HepG2 (cell line): ENCODE measurements around the gene ASXL3. TPM values are rescaled to one million over a fixed set of nuclear protein-coding genes. Genes with fewer than 3 reads are reported as not detected.

Source experiments
- ATAC-seq: fragments of 200-7000 bp; cut with Tn5 transposase; 3 replicates; pipeline ENCODE4 v1.9.1; 2020; ENCODE audit warnings: mild to moderate bottlenecking, moderate library complexity
- BruUV-seq: library from RNA; stranded (reverse); fragments of 400-500 nt; replicated peaks from 2 replicates; lab custom pipeline; 2021; lab: Mats Ljungman, UMichigan
- CTCF ChIA-PET: fragments of 300-600 bp; formaldehyde crosslinking; extraction: SDS; loops from one replicate; lab custom pipeline; 2021; ENCODE audit warnings: low total read pairs, inconsistent platforms, low intra/inter-chr PET ratio; lab: Yijun Ruan, JAX
- POLR2A ChIA-PET: fragments of 350-600 bp; sonication (Branson Sonifier 250); formaldehyde crosslinking; loops from one replicate; lab custom pipeline; 2020; ENCODE audit warnings: antibody characterized with exemption, inconsistent platforms; lab: Yijun Ruan, JAX
- DNase-seq: peaks from one replicate; pipeline ENCODE4 v3.0.0-alpha.2; 2015; ENCODE audit warnings: low spot score
- FAIRE-seq: peaks from 3 replicates; lab custom pipeline; 2011; peaks lifted over from hg19 to GRCh38; lab: Jason Lieb, UNC
- H2AFZ ChIP-seq: one replicate; pipeline ENCODE4 v1.6.1; 2011; ENCODE audit warnings: low read length, inconsistent platforms
- H3K27ac ChIP-seq: fragments of 300-600 bp; 3 replicates; pipeline ENCODE4 v1.8.0; 2011; ENCODE audit warnings: mixed run types, mild to moderate bottlenecking, mixed read lengths, low read length, inconsistent platforms; ENCODE audit not compliant: insufficient read depth; ENCODE audit errors: extremely low read length
- H3K27me3 ChIP-seq, 2 experiments: fragments of 200-600 bp in 1 of 2; 2 replicates in 1 of 2; 3 replicates in 1 of 2; pipeline versions ENCODE4 v1.6.0 to v1.8.0; 2011; ENCODE audit warnings: low read length in 2 of 2, mild to moderate bottlenecking in 2 of 2, moderate library complexity in 2 of 2, inconsistent platforms in 1 of 2; ENCODE audit not compliant: insufficient read depth in 2 of 2, control insufficient read depth in 1 of 2
- H3K36me3 ChIP-seq, 2 experiments: fragments of 200-600 bp in 1 of 2; replicated peaks in 1 of 2; 2 replicates in 1 of 2; 3 replicates in 1 of 2; pipeline versions ENCODE4 v1.5.1 to v1.8.0; 2011; ENCODE audit warnings: low read length in 2 of 2, inconsistent platforms in 1 of 2; ENCODE audit not compliant: insufficient read depth in 2 of 2, control insufficient read depth in 1 of 2
- H3K4me1 ChIP-seq: 2 replicates; pipeline ENCODE4 v1.5.1; 2012; ENCODE audit warnings: low read length, inconsistent platforms; ENCODE audit not compliant: insufficient read depth
- H3K4me2 ChIP-seq: 2 replicates; pipeline ENCODE4 v1.6.0; 2011; ENCODE audit warnings: low read depth, low read length, inconsistent platforms
- H3K4me3 ChIP-seq, 3 experiments: fragments of 200-600 bp in 1 of 3; sonication (generic), shearing (Covaris generic) in 1 of 3; replicated peaks in 1 of 3; 2 replicates each; pipeline ENCODE4 v1.5.1; 2011 to 2016; ENCODE audit warnings: low read length in 3 of 3, inconsistent platforms in 2 of 3, low read depth in 2 of 3, mild to moderate bottlenecking in 2 of 3, control low read depth in 1 of 3, mixed read lengths in 1 of 3; ENCODE audit not compliant: insufficient read depth in 1 of 3
- H3K79me2 ChIP-seq: one replicate; pipeline ENCODE4 v1.6.1; 2011; ENCODE audit warnings: low read length, inconsistent platforms; ENCODE audit not compliant: insufficient read depth
- H3K9ac ChIP-seq: 2 replicates; pipeline ENCODE4 v1.6.0; 2011; ENCODE audit warnings: mild to moderate bottlenecking, low read depth, low read length, inconsistent platforms; ENCODE audit not compliant: insufficient read depth
- H3K9me3 ChIP-seq: 2 replicates; pipeline ENCODE4 v1.5.1; 2012; ENCODE audit warnings: mild to moderate bottlenecking, low read length
- H4K20me1 ChIP-seq: 2 replicates; pipeline ENCODE4 v1.6.0; 2011; ENCODE audit warnings: inconsistent platforms, mild to moderate bottlenecking, low read length, moderate library complexity; ENCODE audit not compliant: insufficient read depth
- CHCHD3 ChIP-seq: sonication (generic); formaldehyde crosslinking; IDR thresholded peaks from 2 replicates; pipeline ENCODE4 v1.8.0; 2022; ENCODE audit warnings: mild to moderate bottlenecking, missing genetic modification reagents, moderate library complexity
- FOXO1 ChIP-seq: sonication (generic); formaldehyde crosslinking; IDR thresholded peaks from 2 replicates; pipeline ENCODE4 v1.4.0; 2020; ENCODE audit warnings: missing genetic modification reagents
- GATAD2A ChIP-seq: IDR thresholded peaks from 2 replicates; pipeline ENCODE4 v1.6.1; 2016
- HNRNPH1 ChIP-seq: fragments of 200-400 bp; formaldehyde crosslinking; optimal IDR thresholded peaks from 2 replicates; pipeline ENCODE3; 2017; ENCODE audit warnings: mild to moderate bottlenecking, low read depth, low read length
- HNRNPL ChIP-seq: fragments of 200-400 bp; formaldehyde crosslinking; IDR thresholded peaks from 2 replicates; pipeline ENCODE4 v1.6.1; 2017; ENCODE audit warnings: mild to moderate bottlenecking, low read depth, low read length
- MZF1 ChIP-seq: sonication (generic); formaldehyde crosslinking; IDR thresholded peaks from 2 replicates; pipeline ENCODE4 v1.8.1; 2023; ENCODE audit warnings: mild to moderate bottlenecking, missing genetic modification reagents, borderline replicate concordance
- NCOA5 ChIP-seq: sonication (generic); formaldehyde crosslinking; IDR thresholded peaks from 2 replicates; pipeline ENCODE4 v1.4.0; 2020; ENCODE audit warnings: missing genetic modification reagents
- NR2F6 ChIP-seq, 2 experiments: IDR thresholded peaks; 2 replicates each; pipeline ENCODE4 v1.6.1; 2016; ENCODE audit warnings: antibody characterized with exemption in 1 of 2, mild to moderate bottlenecking in 1 of 2
- NRL ChIP-seq: sonication (generic); formaldehyde crosslinking; IDR thresholded peaks from 2 replicates; pipeline ENCODE4 v1.5.0; 2020; ENCODE audit warnings: missing genetic modification reagents, mild to moderate bottlenecking, moderate library complexity, borderline replicate concordance
- PAX8 ChIP-seq: sonication (generic); formaldehyde crosslinking; IDR thresholded peaks from 2 replicates; pipeline ENCODE4 v1.8.0; 2022; ENCODE audit warnings: mild to moderate bottlenecking, missing genetic modification reagents, borderline replicate concordance
- PHF21A ChIP-seq: sonication (generic); formaldehyde crosslinking; IDR thresholded peaks from 2 replicates; pipeline ENCODE4 v1.5.0; 2020; ENCODE audit warnings: mild to moderate bottlenecking, missing genetic modification reagents
- RARA ChIP-seq: IDR thresholded peaks from 2 replicates; pipeline ENCODE4 v1.6.1; 2016; ENCODE audit warnings: missing genetic modification reagents, missing compliant biosample characterization
- RARG ChIP-seq: sonication (generic); formaldehyde crosslinking; IDR thresholded peaks from 2 replicates; pipeline ENCODE4 v1.4.0; 2020; ENCODE audit warnings: low read depth, mild to moderate bottlenecking, missing genetic modification reagents
- RBFOX2 ChIP-seq: fragments of 200-400 bp; formaldehyde crosslinking; IDR thresholded peaks from 2 replicates; pipeline ENCODE4 v1.6.1; 2017; ENCODE audit warnings: low read depth, mild to moderate bottlenecking, low read length
- SPEN ChIP-seq: sonication (generic); formaldehyde crosslinking; IDR thresholded peaks from 2 replicates; pipeline ENCODE4 v1.5.1; 2020; ENCODE audit warnings: low read depth, mild to moderate bottlenecking, missing genetic modification reagents
- ZBTB8A ChIP-seq: sonication (generic); formaldehyde crosslinking; IDR thresholded peaks from 2 replicates; pipeline ENCODE4 v1.4.0; 2020; ENCODE audit warnings: mild to moderate bottlenecking, low read depth, missing genetic modification reagents, borderline replicate concordance
- ZEB1 ChIP-seq: IDR thresholded peaks from 2 replicates; pipeline ENCODE4 v1.6.1; 2012; ENCODE audit warnings: mild to moderate bottlenecking, low read depth, inconsistent platforms; ENCODE audit not compliant: insufficient replicate concordance
- ZNF598 ChIP-seq: sonication (generic); formaldehyde crosslinking; IDR thresholded peaks from 2 replicates; pipeline ENCODE4 v1.5.1; 2020; ENCODE audit warnings: mild to moderate bottlenecking, missing genetic modification reagents, borderline replicate concordance
- ZNF761 ChIP-seq: sonication (generic); formaldehyde crosslinking; conservative IDR thresholded peaks from 2 replicates; pipeline ENCODE4 v1.4.0; 2020; ENCODE audit warnings: mild to moderate bottlenecking, missing genetic modification reagents
- ZNF878 ChIP-seq: sonication (generic); formaldehyde crosslinking; IDR thresholded peaks from 2 replicates; pipeline ENCODE4 v1.8.1; 2023; ENCODE audit warnings: mild to moderate bottlenecking, missing genetic modification reagents, moderate library complexity
- WGBS: methylation state at CpG from one replicate; pipeline ENCODE4 v1.1.6; 2017; ENCODE audit warnings: low lambda C conversion rate; 5-methylcytosine and 5-hydroxymethylcytosine counted together
- in situ Hi-C: cut with HindIII; loops from 2 replicates; pipeline ENCODE4 v1.10.0; 2017; ENCODE audit warnings: low pct_unique_long_range_greater_than_20kb; ENCODE audit not compliant: extremely low pct_ligation_motif_present
- intact Hi-C: fragments of 100-400 bp; cut with micrococcal nuclease; formaldehyde crosslinking; loops from one replicate; pipeline ENCODE4 v1.10.0; 2022; ENCODE audit not compliant: unreplicated experiment
- polyA plus RNA-seq, 8 experiments: library from polyadenylated mRNA; depleted of rRNA in 3 of 8; stranded (reverse) in 7 of 8; unstranded in 1 of 8; fragments of >200 nt; fragmentation: Illumina TruSeq in 4 of 8; extraction: Trizol in 4 of 8; gene quantifications; 2 replicates each; pipeline versions ENCODE4 v1.2.1 to v1.2.3, GENCODE V29; 2011 to 2016; ENCODE audit warnings: low read depth in 4 of 8, missing spikeins in 1 of 8, mixed read lengths in 1 of 8; ENCODE audit not compliant: insufficient read depth in 1 of 8
- total RNA-seq, 5 experiments: library from RNA; depleted of rRNA; stranded (reverse); fragments of >200 nt; fragmentation: Illumina TruSeq; extraction: Trizol; gene quantifications; 2 replicates each; pipeline ENCODE4 v1.2.3, GENCODE V29; 2016; ENCODE audit warnings: low read depth in 1 of 5
- TF ChIP-seq, protein P1 (sequence below): sonication (generic); formaldehyde crosslinking; IDR thresholded peaks from 2 replicates; pipeline ENCODE4 v1.4.0; 2020; ENCODE audit warnings: mild to moderate bottlenecking, low read depth, missing genetic modification reagents

Gene ASXL3
- total and polyA plus RNA-seq, 2 of the 13 experiments (the other 11 are each of a cell fraction or from before 2014, with no cell fraction given) = not detected

DNA sequence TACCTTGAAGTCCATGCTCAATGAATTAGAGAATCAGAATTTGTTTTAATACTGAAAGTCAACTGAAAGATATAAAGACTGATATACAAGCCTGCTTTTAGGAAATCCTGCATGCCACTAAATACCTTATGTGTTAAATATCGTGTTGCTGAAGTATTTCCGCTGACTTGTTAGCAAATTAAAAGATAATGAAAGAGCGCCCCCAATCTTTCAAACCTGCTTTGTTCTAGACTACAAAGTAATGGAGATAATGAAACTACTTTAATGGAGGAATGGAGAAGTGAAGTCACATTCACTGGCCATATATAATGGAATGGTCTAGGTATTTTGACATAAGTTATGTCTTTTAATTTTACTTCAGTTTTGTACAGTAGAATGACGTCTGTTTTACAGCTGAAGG lies 95.7 kb downstream of the ASXL3 start:
- ATAC-seq = no peak
- H3K36me3 ChIP-seq = no peaks in the 10 kb centered on the region
- no peak for DNase-seq
- intact Hi-C loops (loop anchor here (10.0 kb wide), 1 partner anchor 439 kb away; no protein-coding TSS in a partner anchor), in situ Hi-C loops (no loop called here)
- H3K4me2 ChIP-seq = no peak overlapping the region
- CTCF ChIA-PET = no interaction called here
- no peak overlapping the region for H3K4me3 ChIP-seq
- FAIRE-seq = no peak
- H3K9me3 ChIP-seq = no peaks in the 10 kb centered on the region
- no peaks in the 10 kb centered on the region for H3K4me1 ChIP-seq
- no peak overlapping the region for H3K27ac ChIP-seq
- H3K79me2 ChIP-seq = no peaks in the 10 kb centered on the region
- WGBS = 2% methylated on average over 4 of the region's 4 CpGs
- no peak for TF ChIP-seq NRL
- no peak for TF ChIP-seq NR2F6 (IDR thresholded peaks at IDR 0.05)
- no peak for TF ChIP-seq NR2F6 (CRISPR knock-in tag; IDR thresholded peaks at IDR 0.05)
- TF ChIP-seq PAX8 (CRISPR knock-in tag) = no peak
- TF ChIP-seq NCOA5 (CRISPR knock-in tag) = no peak
- TF ChIP-seq RBFOX2 = no peak
- H2AFZ ChIP-seq = no peak overlapping the region
- BruUV-seq = no TSS peak
- no peak overlapping the region for H3K9ac ChIP-seq
- POLR2A ChIA-PET = no interaction called here
- H4K20me1 ChIP-seq = no peaks in the 10 kb centered on the region
- no peaks in the 10 kb centered on the region for H3K27me3 ChIP-seq

DNA sequence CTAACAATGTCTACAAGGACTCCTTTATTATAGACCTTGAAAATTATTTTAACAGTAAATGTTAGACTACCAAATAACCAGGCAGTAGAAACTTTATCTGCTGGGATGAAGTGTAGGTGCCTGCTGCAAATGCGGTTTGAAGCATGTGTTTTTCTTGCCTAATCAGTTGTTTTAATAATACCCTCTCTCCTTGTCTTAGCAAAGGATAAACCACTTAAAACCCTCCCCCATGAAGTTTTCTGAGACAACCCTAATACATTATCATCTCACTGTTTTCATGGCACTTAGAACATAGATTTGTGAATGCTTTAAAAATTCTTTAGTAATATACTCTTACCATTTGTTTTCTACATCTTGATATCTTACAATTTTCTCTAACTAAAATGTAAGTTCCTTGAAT lies 98.6 kb downstream of the ASXL3 start:
- in situ Hi-C loops = no loop called here
- Histone ChIP-seq H3K9ac (no peak overlapping the region), H3K36me3 (no peaks in the 10 kb centered on the region), H3K79me2 (no peaks in the 10 kb centered on the region), H4K20me1 (no peaks in the 10 kb centered on the region), H3K4me1 (no peaks in the 10 kb centered on the region), H3K27ac (no peak overlapping the region), H2AFZ (no peak overlapping the region), H3K9me3 (no peaks in the 10 kb centered on the region), H3K4me2 (no peak overlapping the region), H3K27me3 (no peaks in the 10 kb centered on the region), H3K4me3 (no peak overlapping the region)
- ChIA-PET CTCF (no interaction called here), POLR2A (no interaction called here)
- 29% methylated on average over 1 of the region's 1 CpG for WGBS
- no peak for ATAC-seq
- DNase-seq = no peak
- no peak for FAIRE-seq
- no TSS peak for BruUV-seq
- TF ChIP-seq RARA (CRISPR knock-in tag) (no peak), PHF21A (CRISPR knock-in tag) (no peak), ZNF598 (CRISPR knock-in tag) (no peak), SPEN (CRISPR knock-in tag) (no peak), HNRNPL (no peak), MZF1 (no peak), ZEB1 (no peak), FOXO1 (CRISPR knock-in tag) (no peak), RARG (no peak), CHCHD3 (no peak), GATAD2A (CRISPR knock-in tag) (no peak), ZBTB8A (CRISPR knock-in tag) (no peak), ZNF878 (CRISPR knock-in tag) (no peak), ZNF761 (CRISPR knock-in tag) (no peak), HNRNPH1 (no peak)
- TF ChIP-seq, protein P1, sequence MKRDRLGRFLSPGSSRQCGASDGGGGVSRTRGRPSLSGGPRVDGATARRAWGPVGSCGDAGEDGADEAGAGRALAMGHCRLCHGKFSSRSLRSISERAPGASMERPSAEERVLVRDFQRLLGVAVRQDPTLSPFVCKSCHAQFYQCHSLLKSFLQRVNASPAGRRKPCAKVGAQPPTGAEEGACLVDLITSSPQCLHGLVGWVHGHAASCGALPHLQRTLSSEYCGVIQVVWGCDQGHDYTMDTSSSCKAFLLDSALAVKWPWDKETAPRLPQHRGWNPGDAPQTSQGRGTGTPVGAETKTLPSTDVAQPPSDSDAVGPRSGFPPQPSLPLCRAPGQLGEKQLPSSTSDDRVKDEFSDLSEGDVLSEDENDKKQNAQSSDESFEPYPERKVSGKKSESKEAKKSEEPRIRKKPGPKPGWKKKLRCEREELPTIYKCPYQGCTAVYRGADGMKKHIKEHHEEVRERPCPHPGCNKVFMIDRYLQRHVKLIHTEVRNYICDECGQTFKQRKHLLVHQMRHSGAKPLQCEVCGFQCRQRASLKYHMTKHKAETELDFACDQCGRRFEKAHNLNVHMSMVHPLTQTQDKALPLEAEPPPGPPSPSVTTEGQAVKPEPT (CRISPR knock-in tag) = no peak
- intact Hi-C loops = loop anchor here (10.0 kb wide), 1 partner anchor 442 kb away; no protein-coding TSS in a partner anchor
